ENCODE data around the gene PRR13. TPM values are rescaled to one million over a fixed set of nuclear protein-coding genes. Genes with fewer than 3 reads are reported as not detected.

PRR13 gene
- total and polyA plus RNA-seq, 7 donors: 46.7 to 955 (median 68.1) TPM

- no peak for DNase-seq
- Histone ChIP-seq H3K4me1 (peaks cover 0 to 16% (median 6%) of the 10 kb centered on the region in 4 donors), H3K4me3 (no peak overlapping the region), H3K9me3 (no peaks in the 10 kb centered on the region), H3K36me3 (peaks cover 82 to 100% (median 95%) of the 10 kb centered on the region in 4 donors), H3K27ac (no peak overlapping the region), H3K27me3 (no peaks in the 10 kb centered on the region)
- WGBS, 2 donors: 83 to 90% methylated on average over 2 of the region's 2 CpGs
- TF ChIP-seq CTCF (IDR thresholded peaks at IDR 0.05): no peak
- no peak for TF ChIP-seq POLR2A (IDR thresholded peaks at IDR 0.05)
- no peak for TF ChIP-seq POLR2AphosphoS5 (IDR thresholded peaks at IDR 0.05)
- TF ChIP-seq EP300 (IDR thresholded peaks at IDR 0.05): no peak
- intact Hi-C loops (cut with DNase I): no loop called here
Observed at GRCh38 chr12:53467880-53468279, 26.3 kb downstream of the PRR13 start.

- DNase-seq: no peak
- Histone ChIP-seq H3K9me3 (no peaks in the 10 kb centered on the region), H3K27ac (no peak overlapping the region), H3K27me3 (no peaks in the 10 kb centered on the region), H3K4me3 (no peak overlapping the region), H3K4me1 (peaks cover 0 to 18% (median 8%) of the 10 kb centered on the region in 4 donors), H3K36me3 (peaks cover 78 to 100% (median 94%) of the 10 kb centered on the region in 4 donors)
- intact Hi-C loops (cut with DNase I): no loop called here
- 83 to 87% methylated on average over 1 of the region's 1 CpG for WGBS, 2 donors
- no peak for TF ChIP-seq CTCF (IDR thresholded peaks at IDR 0.05)
- no peak for TF ChIP-seq POLR2A (IDR thresholded peaks at IDR 0.05)
- no peak for TF ChIP-seq POLR2AphosphoS5 (IDR thresholded peaks at IDR 0.05)
- no peak for TF ChIP-seq EP300 (IDR thresholded peaks at IDR 0.05)
Observed at GRCh38 chr12:53468282-53468681, 26.7 kb downstream of the PRR13 start.

- DNase-seq: no peak
- H3K27me3 ChIP-seq: no peaks in the 10 kb centered on the region
- TF ChIP-seq POLR2A (IDR thresholded peaks at IDR 0.05): no peak
- TF ChIP-seq EP300 (IDR thresholded peaks at IDR 0.05): no peak
- no peak for TF ChIP-seq CTCF (IDR thresholded peaks at IDR 0.05)
- no peak for TF ChIP-seq POLR2AphosphoS5 (IDR thresholded peaks at IDR 0.05)
- H3K4me3 ChIP-seq: no peak overlapping the region
- WGBS, 2 donors: 83 to 85% methylated on average over 1 of the region's 1 CpG
- H3K27ac ChIP-seq: no peak overlapping the region
- intact Hi-C loops (cut with DNase I): no loop called here
- H3K9me3 ChIP-seq: no peaks in the 10 kb centered on the region
- peaks cover 0 to 33% (median 15%) of the 10 kb centered on the region in 4 donors for H3K4me1 ChIP-seq
- peaks cover 77 to 100% (median 87%) of the 10 kb centered on the region in 4 donors for H3K36me3 ChIP-seq
Observed at GRCh38 chr12:53472056-53472582, 30.6 kb downstream of the PRR13 start.

GRCh38 chr12:53474077-53474476 is 32.5 kb downstream of the PRR13 start:
- H3K4me1 ChIP-seq: peaks cover 0 to 43% (median 20%) of the 10 kb centered on the region in 4 donors
- H3K27ac ChIP-seq: peak overlapping the region in 1 of 4 donors; percentile 22
- H3K36me3 ChIP-seq: peaks cover 65 to 100% (median 80%) of the 10 kb centered on the region in 4 donors
- intact Hi-C loops (cut with DNase I): no loop called here
- no peaks in the 10 kb centered on the region for H3K27me3 ChIP-seq
- DNase-seq: no peak
- no peak overlapping the region for H3K4me3 ChIP-seq
- no peaks in the 10 kb centered on the region for H3K9me3 ChIP-seq
- 76 to 78% methylated on average over 2 of the region's 2 CpGs for WGBS, 2 donors
- TF ChIP-seq POLR2A (IDR thresholded peaks at IDR 0.05) (no peak), POLR2AphosphoS5 (IDR thresholded peaks at IDR 0.05) (no peak), EP300 (IDR thresholded peaks at IDR 0.05) (no peak), CTCF (IDR thresholded peaks at IDR 0.05) (no peak)

- H3K27me3 ChIP-seq: no peaks in the 10 kb centered on the region
- peaks cover 61 to 100% (median 79%) of the 10 kb centered on the region in 4 donors for H3K36me3 ChIP-seq
- H3K4me3 ChIP-seq: no peak overlapping the region
- intact Hi-C loops (cut with DNase I): no loop called here
- no peaks in the 10 kb centered on the region for H3K9me3 ChIP-seq
- peak overlapping the region in 1 of 4 donors; percentile 22 for H3K27ac ChIP-seq
- TF ChIP-seq CTCF (IDR thresholded peaks at IDR 0.05): no peak
- H3K4me1 ChIP-seq: peaks cover 0 to 43% (median 20%) of the 10 kb centered on the region in 4 donors
- no peak for DNase-seq
- 70 to 74% methylated on average over 13 of the region's 13 CpGs for WGBS, 2 donors
Observed at GRCh38 chr12:53474819-53475218, 33.3 kb downstream of the PRR13 start.
